RWPE2 (cell line): Measurements from ENCODE around the gene CRLF1.

Experiments
- ATAC-seq: fragments of 200-7000 bp; cut with Tn5 transposase; 3 replicates; pipeline ENCODE4 v1.9.1; 2021; ENCODE audit warnings: low read depth
- DNase-seq: peaks from one replicate; pipeline ENCODE4 v3.0.0-alpha.2; 2020; ENCODE audit warnings: low spot score
- H3K27ac ChIP-seq: fragments of 450-650 bp; 2 replicates; pipeline ENCODE4 v1.5.1; 2017; ENCODE audit warnings: mild to moderate bottlenecking; ENCODE audit not compliant: poor library complexity, severe bottlenecking
- H3K27me3 ChIP-seq: fragments of 250-450 bp; sonication (Bioruptor Pico); 2 replicates; pipeline ENCODE4 v1.5.1; 2021; ENCODE audit warnings: mild to moderate bottlenecking, moderate library complexity; ENCODE audit not compliant: insufficient read depth, poor library complexity, severe bottlenecking
- H3K36me3 ChIP-seq: fragments of 250-450 bp; sonication (Bioruptor Pico); 2 replicates; pipeline ENCODE4 v1.5.1; 2020; ENCODE audit warnings: low read depth, mild to moderate bottlenecking, moderate library complexity
- H3K4me1 ChIP-seq: fragments of 250-450 bp; sonication (Bioruptor Pico); 2 replicates; pipeline ENCODE4 v1.5.1; 2021; ENCODE audit warnings: mild to moderate bottlenecking, moderate library complexity; ENCODE audit not compliant: insufficient read depth, poor library complexity, severe bottlenecking
- H3K4me3 ChIP-seq: fragments of 250-450 bp; sonication (Bioruptor Pico); 2 replicates; pipeline ENCODE4 v1.5.1; 2021; ENCODE audit warnings: mild to moderate bottlenecking, moderate library complexity; ENCODE audit not compliant: severe bottlenecking
- H3K9me3 ChIP-seq: fragments of 250-450 bp; sonication (Bioruptor Pico); 2 replicates; pipeline ENCODE4 v1.5.1; 2021; ENCODE audit warnings: mild to moderate bottlenecking, moderate library complexity; ENCODE audit not compliant: severe bottlenecking
- TF ChIP-seq, protein P1 (sequence below): fragments of 450-650 bp; IDR thresholded peaks from one replicate; pipeline ENCODE4 v1.5.1; 2017; ENCODE audit warnings: mild to moderate bottlenecking, moderate library complexity; ENCODE audit not compliant: poor library complexity, severe bottlenecking

Gene CRLF1, protein sequence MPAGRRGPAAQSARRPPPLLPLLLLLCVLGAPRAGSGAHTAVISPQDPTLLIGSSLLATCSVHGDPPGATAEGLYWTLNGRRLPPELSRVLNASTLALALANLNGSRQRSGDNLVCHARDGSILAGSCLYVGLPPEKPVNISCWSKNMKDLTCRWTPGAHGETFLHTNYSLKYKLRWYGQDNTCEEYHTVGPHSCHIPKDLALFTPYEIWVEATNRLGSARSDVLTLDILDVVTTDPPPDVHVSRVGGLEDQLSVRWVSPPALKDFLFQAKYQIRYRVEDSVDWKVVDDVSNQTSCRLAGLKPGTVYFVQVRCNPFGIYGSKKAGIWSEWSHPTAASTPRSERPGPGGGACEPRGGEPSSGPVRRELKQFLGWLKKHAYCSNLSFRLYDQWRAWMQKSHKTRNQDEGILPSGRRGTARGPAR

DNA sequence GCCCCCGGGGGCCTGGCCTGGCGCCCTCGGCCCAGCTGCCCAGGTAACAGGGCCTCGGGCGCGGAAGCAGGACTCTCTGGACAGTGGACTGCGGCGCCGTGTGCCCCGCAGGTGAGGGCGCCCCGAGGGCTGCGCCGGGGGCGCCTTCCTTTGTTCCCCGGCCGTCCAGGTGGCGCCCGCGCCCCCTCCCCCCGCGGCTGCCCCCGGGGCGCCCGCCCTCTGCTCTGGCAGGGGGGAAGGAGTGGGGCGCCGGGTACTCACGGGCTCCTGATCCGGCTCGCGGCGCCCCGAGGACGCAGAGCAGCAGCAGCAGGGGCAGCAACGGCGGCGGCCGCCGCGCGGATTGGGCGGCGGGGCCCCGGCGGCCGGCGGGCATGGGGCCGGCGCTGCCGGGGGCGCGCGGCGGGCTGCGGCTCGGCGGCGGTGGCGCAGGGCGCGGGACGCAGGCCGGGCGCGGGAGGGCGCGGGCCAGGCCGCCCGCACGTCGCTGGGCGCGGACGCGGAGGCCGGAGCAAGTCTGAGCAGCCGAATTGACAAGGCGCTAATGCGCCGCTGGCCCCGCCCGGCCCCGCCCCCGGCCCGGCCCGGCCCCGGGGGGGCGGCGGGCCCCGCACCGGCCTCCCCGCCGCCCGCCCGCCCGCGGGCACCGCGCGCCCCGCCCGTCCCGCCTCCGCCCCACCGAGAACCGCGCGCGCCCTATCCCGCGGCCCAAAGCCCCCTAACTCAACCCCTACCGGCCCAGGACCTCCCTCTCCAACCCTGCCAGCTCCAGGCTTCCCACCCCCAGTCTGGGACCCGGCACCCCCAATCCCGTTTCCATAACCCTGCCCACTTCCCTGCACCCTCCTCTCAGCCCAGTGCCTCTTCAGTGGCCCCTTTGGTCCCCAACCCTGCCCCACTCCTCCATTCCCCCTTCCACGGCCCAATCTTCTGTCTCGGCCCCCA lies at the start of gene CRLF1:
Gene CRLF1 (minus strand): TSS at position 519 of the 945 bp plus-strand sequence. CDS start 143 bp downstream, at position 376.
- peaks cover 8% of the 10 kb centered on the region for H3K4me1 ChIP-seq
- no peak within 1 kb of the TSS for H3K27ac ChIP-seq
- no peaks in the 10 kb centered on the region for H3K9me3 ChIP-seq
- ATAC-seq (no peak), DNase-seq (no peak)
- H3K27me3 ChIP-seq, result peaks cover 60% of the 10 kb centered on the region
- TF ChIP-seq, protein P1, sequence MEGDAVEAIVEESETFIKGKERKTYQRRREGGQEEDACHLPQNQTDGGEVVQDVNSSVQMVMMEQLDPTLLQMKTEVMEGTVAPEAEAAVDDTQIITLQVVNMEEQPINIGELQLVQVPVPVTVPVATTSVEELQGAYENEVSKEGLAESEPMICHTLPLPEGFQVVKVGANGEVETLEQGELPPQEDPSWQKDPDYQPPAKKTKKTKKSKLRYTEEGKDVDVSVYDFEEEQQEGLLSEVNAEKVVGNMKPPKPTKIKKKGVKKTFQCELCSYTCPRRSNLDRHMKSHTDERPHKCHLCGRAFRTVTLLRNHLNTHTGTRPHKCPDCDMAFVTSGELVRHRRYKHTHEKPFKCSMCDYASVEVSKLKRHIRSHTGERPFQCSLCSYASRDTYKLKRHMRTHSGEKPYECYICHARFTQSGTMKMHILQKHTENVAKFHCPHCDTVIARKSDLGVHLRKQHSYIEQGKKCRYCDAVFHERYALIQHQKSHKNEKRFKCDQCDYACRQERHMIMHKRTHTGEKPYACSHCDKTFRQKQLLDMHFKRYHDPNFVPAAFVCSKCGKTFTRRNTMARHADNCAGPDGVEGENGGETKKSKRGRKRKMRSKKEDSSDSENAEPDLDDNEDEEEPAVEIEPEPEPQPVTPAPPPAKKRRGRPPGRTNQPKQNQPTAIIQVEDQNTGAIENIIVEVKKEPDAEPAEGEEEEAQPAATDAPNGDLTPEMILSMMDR, result no peak
- peak within 1 kb of the TSS; percentile 17 for H3K4me3 ChIP-seq
- H3K36me3 ChIP-seq, result no peaks in the 10 kb centered on the region

DNA sequence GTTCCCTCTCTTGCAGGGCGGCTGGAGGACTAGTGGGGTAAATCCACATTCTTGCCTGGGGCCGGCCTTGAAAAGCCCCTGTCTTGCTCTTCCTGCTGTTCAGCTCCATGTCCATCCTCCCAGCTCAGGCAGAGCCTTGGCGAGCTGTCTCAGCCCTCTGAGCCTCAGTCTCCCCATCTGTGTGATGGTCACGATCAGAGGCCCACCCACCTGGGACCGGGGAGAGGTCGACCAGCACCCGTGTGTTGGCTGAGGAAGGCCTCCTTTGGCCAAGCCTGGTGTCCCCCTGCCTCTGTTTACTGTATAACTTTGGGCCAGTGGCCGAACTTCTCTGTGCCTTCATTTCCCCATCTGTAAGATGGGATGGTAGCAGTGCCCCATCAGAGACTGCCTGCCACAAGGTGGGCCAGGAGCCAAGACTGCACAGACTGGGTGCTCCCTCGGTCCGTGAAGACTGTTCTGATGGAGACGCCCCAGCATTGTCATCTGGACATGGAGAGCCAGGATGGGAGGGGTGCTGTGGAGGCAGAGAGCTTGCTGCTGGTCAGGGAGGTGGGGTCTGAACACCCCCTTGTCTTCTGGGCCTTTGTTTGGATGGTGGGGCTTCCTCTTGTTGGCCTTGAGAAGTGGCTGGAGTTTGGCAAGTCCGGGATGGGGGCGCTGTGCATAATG lies 48.7 kb upstream of the CRLF1 start:
- Histone ChIP-seq H3K4me3 (no peak overlapping the region), H3K27ac (no peak overlapping the region), H3K4me1 (no peaks in the 10 kb centered on the region), H3K36me3 (no peaks in the 10 kb centered on the region), H3K27me3 (no peaks in the 10 kb centered on the region), H3K9me3 (no peaks in the 10 kb centered on the region)
- ATAC-seq (no peak), DNase-seq (no peak)
- TF ChIP-seq, protein P1, result no peak

DNA sequence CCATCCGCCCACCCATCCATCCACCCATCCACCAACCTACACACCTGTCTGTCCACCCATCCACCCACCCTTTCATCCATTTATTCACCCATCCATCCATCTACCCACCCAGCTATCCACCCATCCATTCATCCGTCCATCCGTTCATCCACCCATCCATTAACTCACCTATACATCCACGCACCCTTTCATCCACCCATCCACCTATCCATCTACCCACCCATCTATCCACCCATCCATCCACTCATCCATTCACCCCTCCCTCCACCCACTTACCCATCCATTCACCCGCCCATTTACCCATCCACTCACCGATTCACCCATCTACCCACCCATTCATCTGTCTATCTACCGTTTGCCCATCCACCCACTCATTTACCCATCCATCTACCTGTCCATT lies 47.9 kb upstream of the CRLF1 start:
- TF ChIP-seq, protein P1, result no peak
- peaks cover 4% of the 10 kb centered on the region for H3K4me1 ChIP-seq

DNA sequence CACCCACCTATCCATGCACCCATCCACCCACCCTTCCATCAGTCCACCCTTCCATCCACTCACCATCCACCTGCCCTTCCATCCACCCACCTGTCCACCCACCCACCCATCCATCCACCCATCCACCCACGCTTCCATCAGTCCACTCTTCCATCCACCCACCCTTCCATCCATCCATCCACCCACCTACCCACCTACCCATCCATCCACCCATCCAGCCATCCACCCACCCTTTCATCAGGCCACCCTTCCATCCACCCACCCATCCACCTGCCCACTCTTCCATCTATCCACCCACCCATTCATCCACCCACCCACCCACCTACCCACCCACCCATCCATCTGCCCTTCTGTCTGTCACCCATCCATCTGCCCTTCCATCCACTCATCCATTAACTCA lies 47.3 kb upstream of the CRLF1 start:
- ATAC-seq, result no peak
- TF ChIP-seq, protein P1, result no peak
- H3K27me3 ChIP-seq, result no peaks in the 10 kb centered on the region
- no peaks in the 10 kb centered on the region for H3K36me3 ChIP-seq
- H3K9me3 ChIP-seq, result no peaks in the 10 kb centered on the region
- no peak for DNase-seq
- H3K4me3 ChIP-seq, result no peak overlapping the region
- H3K4me1 ChIP-seq, result peaks cover 10% of the 10 kb centered on the region
- H3K27ac ChIP-seq, result no peak overlapping the region

More for the DNA sequence above, 47.9 kb upstream of the CRLF1 start:
- H3K27me3 ChIP-seq, result no peaks in the 10 kb centered on the region
- H3K36me3 ChIP-seq, result no peaks in the 10 kb centered on the region
- no peak overlapping the region for H3K27ac ChIP-seq
- no peak overlapping the region for H3K4me3 ChIP-seq
- no peaks in the 10 kb centered on the region for H3K9me3 ChIP-seq
- DNase-seq, result no peak
- ATAC-seq, result no peak
